ENCODE measurements around the gene IQGAP2. TPM values are rescaled to one million over a fixed set of nuclear protein-coding genes. Genes with fewer than 3 reads are reported as not detected.

The IQGAP2 gene
- total and polyA plus RNA-seq, 9 of the 15 experiments (the other 6 are each of a cell fraction or from before 2014, with no cell fraction given) = 8.7 to 23.2 (median 17.4) TPM

DNA sequence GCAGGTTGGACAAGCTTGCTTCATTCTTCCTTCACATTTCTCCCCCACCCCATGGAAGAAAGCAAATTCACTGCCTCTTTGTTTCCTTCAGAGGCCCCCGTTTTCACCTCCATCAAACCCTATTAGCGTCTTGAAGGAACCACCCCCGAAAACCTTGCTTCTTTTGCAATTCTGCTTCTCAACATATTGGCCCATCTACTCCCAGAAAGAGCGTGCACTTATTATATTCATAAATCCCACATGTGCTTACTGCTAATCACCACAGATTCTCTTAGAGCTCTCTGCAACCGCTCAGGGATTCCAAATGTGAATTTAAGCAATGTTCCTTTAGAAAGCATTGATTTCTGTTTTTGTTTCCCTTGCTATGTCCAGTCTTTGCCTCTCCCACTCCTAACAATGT, 219.0 kb downstream of the IQGAP2 start:
- no peak for FAIRE-seq
- Histone ChIP-seq H3K9me3 (replicated peaks; ENCODE audit: control insufficient read depth, insufficient read depth, low read depth, low read length) (no peaks in the 10 kb centered on the region), H3K9me1 (ENCODE audit: control insufficient read depth, insufficient read depth, low read length) (no peaks in the 10 kb centered on the region), H3K27ac (ENCODE audit: extremely low read depth, low read depth, low read length) (no peak overlapping the region), H3K36me3 (ENCODE audit: control insufficient read depth, insufficient read depth, low read length) (no peaks in the 10 kb centered on the region), H3K4me1 (replicated peaks in 1 of 2; ENCODE audit: control insufficient read depth in 2 of 2, insufficient read depth in 2 of 2, low read length in 2 of 2) (peaks cover 0 to 16% of the 10 kb centered on the region in 2 experiments; a peak in 3 of 5 replicates), H4K20me1 (replicated peaks; ENCODE audit: control insufficient read depth, insufficient read depth, low read length) (no peaks in the 10 kb centered on the region), H3K27me3 (ENCODE audit: control insufficient read depth in 2 of 2, insufficient read depth in 2 of 2, low read length in 2 of 2) (no peaks in the 10 kb centered on the region), H2AFZ (ENCODE audit: low read depth, low read length) (no peak overlapping the region), H3K4me2 (ENCODE audit: insufficient read depth, low read length) (no peak overlapping the region), H3K79me2 (ENCODE audit: control insufficient read depth, insufficient read depth, low read length) (no peaks in the 10 kb centered on the region), H3K9ac (ENCODE audit: insufficient read depth in 1 of 2, low read depth in 2 of 2, low read length in 2 of 2) (no peak overlapping the region), H3K4me3 (no peak overlapping the region)
- no TSS peak for BruUV-seq (replicated peaks)
- no peak for DNase-seq (ENCODE audit: extremely low read depth in 1 of 4, low spot score in 3 of 4)
- intact Hi-C loops (cut with micrococcal nuclease) (no loop called here), in situ Hi-C loops (cut with MboI) (no loop called here)
- WGBS (ENCODE audit: insufficient coverage, low coverage, missing lambda C conversion rate) = 70% methylated on average over 5 of the region's 5 CpGs
- ChIA-PET CTCF (ENCODE audit: low intra/inter-chr PET ratio) (no interaction called here), POLR2A (interaction anchor here (0.6 kb wide), 2 partner anchors 15 to 16 kb away, joined by 3 read pairs; no protein-coding TSS in a partner anchor)
- ATAC-seq = no peak
- TF ChIP-seq XRCC4 (IDR thresholded peaks at IDR 0.05; ENCODE audit: extremely low read depth, insufficient read depth, insufficient read length) (no peak), DIDO1 (tag; IDR thresholded peaks at IDR 0.05; ENCODE audit: low read depth) (no peak), ZSCAN32 (CRISPR knock-in tag; IDR thresholded peaks at IDR 0.05) (no peak), SRSF7 (optimal IDR thresholded peaks at IDR 0.05; ENCODE audit: low read depth, low read length) (no peak), PURB (CRISPR knock-in tag; IDR thresholded peaks at IDR 0.05; ENCODE audit: low read depth) (no peak), TARDBP (IDR thresholded peaks at IDR 0.05) (no peak), HNRNPK (IDR thresholded peaks at IDR 0.05; ENCODE audit: low read depth, low read length, poor library complexity, severe bottlenecking) (no peak), GATAD2A (IDR thresholded peaks at IDR 0.05) (no peak), RBM14 (IDR thresholded peaks at IDR 0.05; ENCODE audit: borderline replicate concordance, insufficient read depth, low read depth, low read length) (no peak), ZNF174 (CRISPR knock-in tag; IDR thresholded peaks at IDR 0.05) (no peak), FOS (IDR thresholded peaks at IDR 0.05; ENCODE audit: extremely low read depth, insufficient read length) (no peak), NONO (IDR thresholded peaks at IDR 0.05; ENCODE audit: low read depth in 2 of 2, low read length in 1 of 2) (no peak), SRSF9 (IDR thresholded peaks at IDR 0.05; ENCODE audit: borderline replicate concordance, low read depth, low read length) (no peak)
- TF ChIP-seq, protein P1, sequence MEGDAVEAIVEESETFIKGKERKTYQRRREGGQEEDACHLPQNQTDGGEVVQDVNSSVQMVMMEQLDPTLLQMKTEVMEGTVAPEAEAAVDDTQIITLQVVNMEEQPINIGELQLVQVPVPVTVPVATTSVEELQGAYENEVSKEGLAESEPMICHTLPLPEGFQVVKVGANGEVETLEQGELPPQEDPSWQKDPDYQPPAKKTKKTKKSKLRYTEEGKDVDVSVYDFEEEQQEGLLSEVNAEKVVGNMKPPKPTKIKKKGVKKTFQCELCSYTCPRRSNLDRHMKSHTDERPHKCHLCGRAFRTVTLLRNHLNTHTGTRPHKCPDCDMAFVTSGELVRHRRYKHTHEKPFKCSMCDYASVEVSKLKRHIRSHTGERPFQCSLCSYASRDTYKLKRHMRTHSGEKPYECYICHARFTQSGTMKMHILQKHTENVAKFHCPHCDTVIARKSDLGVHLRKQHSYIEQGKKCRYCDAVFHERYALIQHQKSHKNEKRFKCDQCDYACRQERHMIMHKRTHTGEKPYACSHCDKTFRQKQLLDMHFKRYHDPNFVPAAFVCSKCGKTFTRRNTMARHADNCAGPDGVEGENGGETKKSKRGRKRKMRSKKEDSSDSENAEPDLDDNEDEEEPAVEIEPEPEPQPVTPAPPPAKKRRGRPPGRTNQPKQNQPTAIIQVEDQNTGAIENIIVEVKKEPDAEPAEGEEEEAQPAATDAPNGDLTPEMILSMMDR (IDR thresholded peaks at IDR 0.05 in 2 of 3, conservative IDR thresholded peaks at IDR 0.05 in 1 of 3; ENCODE audit: insufficient read depth in 2 of 3, low read depth in 1 of 3, low read length in 3 of 3) = no peak
- TF ChIP-seq, protein P2, sequence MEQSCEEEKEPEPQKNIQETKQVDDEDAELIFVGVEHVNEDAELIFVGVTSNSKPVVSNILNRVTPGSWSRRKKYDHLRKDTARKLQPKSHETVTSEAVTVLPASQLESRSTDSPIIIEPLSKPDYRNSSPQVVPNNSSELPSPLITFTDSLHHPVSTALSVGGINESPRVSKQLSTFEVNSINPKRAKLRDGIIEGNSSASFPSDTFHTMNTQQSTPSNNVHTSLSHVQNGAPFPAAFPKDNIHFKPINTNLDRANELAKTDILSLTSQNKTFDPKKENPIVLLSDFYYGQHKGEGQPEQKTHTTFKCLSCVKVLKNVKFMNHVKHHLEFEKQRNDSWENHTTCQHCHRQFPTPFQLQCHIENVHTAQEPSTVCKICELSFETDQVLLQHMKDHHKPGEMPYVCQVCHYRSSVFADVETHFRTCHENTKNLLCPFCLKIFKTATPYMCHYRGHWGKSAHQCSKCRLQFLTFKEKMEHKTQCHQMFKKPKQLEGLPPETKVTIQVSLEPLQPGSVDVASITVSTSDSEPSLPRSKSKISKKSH (CRISPR knock-in tag; IDR thresholded peaks at IDR 0.05) = no peak
- TF ChIP-seq, protein P3, sequence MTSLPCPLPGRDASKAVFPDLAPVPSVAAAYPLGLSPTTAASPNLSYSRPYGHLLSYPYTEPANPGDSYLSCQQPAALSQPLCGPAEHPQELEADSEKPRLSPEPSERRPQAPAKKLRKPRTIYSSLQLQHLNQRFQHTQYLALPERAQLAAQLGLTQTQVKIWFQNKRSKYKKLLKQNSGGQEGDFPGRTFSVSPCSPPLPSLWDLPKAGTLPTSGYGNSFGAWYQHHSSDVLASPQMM (CRISPR knock-in tag; IDR thresholded peaks at IDR 0.05) = no peak
